Endothelial cell of umbilical vein (primary cell): Measurements from ENCODE around the gene IQSEC3. TPM values are rescaled to one million over a fixed set of nuclear protein-coding genes. Genes with fewer than 3 reads are reported as not detected.

Source experiments
- BruUV-seq: library from RNA; stranded (reverse); fragments of 400-500 nt; replicated peaks from 2 replicates; lab custom pipeline; 2021; lab: Mats Ljungman, UMichigan
- CTCF ChIA-PET: fragments of 300-600, 350-600 bp; sonication (Branson Sonifier 250); formaldehyde crosslinking; loops from one replicate; lab custom pipeline; 2021; ENCODE audit warnings: antibody characterized with exemption, inconsistent platforms; lab: Charles Lee
- POLR2A ChIA-PET: fragments of 300-600, 350-600 bp; sonication (Branson Sonifier 250); formaldehyde crosslinking; loops from one replicate; lab custom pipeline; 2021; ENCODE audit warnings: antibody characterized with exemption, inconsistent platforms; lab: Charles Lee
- DNase-seq: peaks from one replicate; pipeline ENCODE4 v3.0.0-alpha.2; 2011; ENCODE audit warnings: low read depth, low spot score
- FAIRE-seq: peaks from 2 replicates; lab custom pipeline; 2011; peaks lifted over from hg19 to GRCh38; lab: Jason Lieb, UNC
- H2AFZ ChIP-seq: 2 replicates; pipeline ENCODE4 v1.6.0; 2012; ENCODE audit warnings: low read depth, low read length, control low read depth, inconsistent platforms
- H3K27ac ChIP-seq: 2 replicates; pipeline ENCODE4 v1.5.1; 2011; ENCODE audit warnings: low read depth, mild to moderate bottlenecking, control low read depth, low read length, moderate library complexity; ENCODE audit not compliant: insufficient read depth
- H3K27me3 ChIP-seq, 2 experiments: 2 replicates each; pipeline versions ENCODE4 v1.6.0 to v1.6.1; 2011; ENCODE audit warnings: low read length in 2 of 2, mixed read lengths in 1 of 2; ENCODE audit not compliant: control insufficient read depth in 2 of 2, insufficient read depth in 2 of 2
- H3K36me3 ChIP-seq, 2 experiments: 2 replicates in 1 of 2; 3 replicates in 1 of 2; pipeline ENCODE4 v1.5.1; 2011; ENCODE audit warnings: low read length in 2 of 2, mild to moderate bottlenecking in 1 of 2, moderate library complexity in 1 of 2; ENCODE audit not compliant: control insufficient read depth in 2 of 2, insufficient read depth in 2 of 2; ENCODE audit errors: extremely low read depth in 1 of 2
- H3K4me1 ChIP-seq: 3 replicates; pipeline ENCODE4 v1.5.1; 2011; ENCODE audit warnings: mild to moderate bottlenecking, low read length; ENCODE audit not compliant: control insufficient read depth, insufficient read depth; ENCODE audit errors: extremely low read depth
- H3K4me2 ChIP-seq: 2 replicates; pipeline ENCODE4 v1.6.1; 2011; ENCODE audit warnings: low read length, control low read depth, mixed read lengths; ENCODE audit not compliant: insufficient read depth
- H3K4me3 ChIP-seq, 3 experiments: fragments of 200-600 bp in 1 of 3; sonication (generic), shearing (Covaris generic) in 1 of 3; replicated peaks in 1 of 3; 2 replicates each; pipeline ENCODE4 v1.5.1; 2011 to 2016; ENCODE audit warnings: control low read depth in 3 of 3, low read length in 3 of 3, mild to moderate bottlenecking in 2 of 3, inconsistent platforms in 1 of 3, low read depth in 1 of 3, moderate library complexity in 1 of 3; ENCODE audit not compliant: insufficient read depth in 1 of 3
- H3K79me2 ChIP-seq: 2 replicates; pipeline ENCODE4 v1.6.0; 2012; ENCODE audit warnings: low read length, inconsistent platforms; ENCODE audit not compliant: control insufficient read depth, insufficient read depth
- H3K9ac ChIP-seq: replicated peaks from 2 replicates; pipeline ENCODE3; 2011; ENCODE audit warnings: low read length, control low read depth; ENCODE audit not compliant: insufficient read depth; ENCODE audit errors: extremely low read depth
- H3K9me1 ChIP-seq: replicated peaks from 3 replicates; pipeline ENCODE4 v1.6.0; 2011; ENCODE audit warnings: mild to moderate bottlenecking, low read length; ENCODE audit not compliant: control insufficient read depth, insufficient read depth; ENCODE audit errors: extremely low read depth
- H3K9me3 ChIP-seq: replicated peaks from 2 replicates; pipeline ENCODE4 v1.5.1; 2012; ENCODE audit warnings: low read length, inconsistent platforms; ENCODE audit not compliant: control insufficient read depth, insufficient read depth
- H4K20me1 ChIP-seq: replicated peaks from 2 replicates; pipeline ENCODE3; 2011; ENCODE audit warnings: mild to moderate bottlenecking, low read length; ENCODE audit not compliant: control insufficient read depth, insufficient read depth; ENCODE audit errors: extremely low read depth
- EZH2 ChIP-seq: IDR thresholded peaks from 2 replicates; pipeline ENCODE4 v1.6.1; 2012; ENCODE audit warnings: borderline replicate concordance, low read depth, mild to moderate bottlenecking, moderate library complexity, low read length, inconsistent platforms; ENCODE audit not compliant: severe bottlenecking
- FOS ChIP-seq: IDR thresholded peaks from 2 replicates; pipeline ENCODE4 v1.6.1; 2011; ENCODE audit warnings: mild to moderate bottlenecking, low read length, moderate library complexity, borderline replicate concordance; ENCODE audit not compliant: insufficient read depth
- GATA2 ChIP-seq: IDR thresholded peaks from 2 replicates; pipeline ENCODE4 v1.7.0; 2011; ENCODE audit warnings: low read depth, mild to moderate bottlenecking, moderate library complexity, mixed read lengths, low read length; ENCODE audit not compliant: insufficient read length, insufficient read depth
- JUN ChIP-seq: IDR thresholded peaks from 2 replicates; pipeline ENCODE4 v1.6.1; 2011; ENCODE audit warnings: borderline replicate concordance, low read depth; ENCODE audit not compliant: insufficient read length, insufficient read depth
- MYC ChIP-seq: IDR thresholded peaks from one replicate; pipeline ENCODE4 v1.6.1; 2011; ENCODE audit warnings: mild to moderate bottlenecking, low read depth, low read length
- POLR2A ChIP-seq: IDR thresholded peaks from 2 replicates; pipeline ENCODE4 v1.6.1; 2012; ENCODE audit warnings: low read depth, mild to moderate bottlenecking, control low read depth, low read length
- POLR2AphosphoS5 ChIP-seq: IDR thresholded peaks from 2 replicates; pipeline ENCODE4 v1.6.1; 2012; ENCODE audit warnings: low read depth, mild to moderate bottlenecking, control low read depth, low read length, moderate library complexity; ENCODE audit not compliant: insufficient read depth
- dilution Hi-C: fragments of 300-500 bp; cut with MboI; formaldehyde crosslinking; loops from one replicate; pipeline ENCODE4 v1.15.0; 2019; ENCODE audit warnings: low sequenced_read_pairs; ENCODE audit not compliant: extremely low pct_ligation_motif_present
- intact Hi-C: fragments of 100-400 bp; cut with micrococcal nuclease; formaldehyde crosslinking; loops from one replicate; pipeline ENCODE4 v1.10.0; 2022
- polyA plus RNA-seq, 4 experiments: library from polyadenylated mRNA; depleted of rRNA in 3 of 4; stranded (reverse) in 3 of 4; unstranded in 1 of 4; fragments of >200 nt; gene quantifications; 2 replicates each; pipeline versions ENCODE4 v1.2.1 to v1.2.3, GENCODE V29; 2011 to 2012; ENCODE audit warnings: missing spikeins in 1 of 4
- total RNA-seq: library from RNA; stranded (reverse); gene quantifications from 2 replicates; pipeline ENCODE4 v1.2.3, GENCODE V29; 2021
- TF ChIP-seq, protein P1 (sequence below): IDR thresholded peaks from 2 replicates; pipeline ENCODE4 v1.6.1; 2011; ENCODE audit not compliant: insufficient read depth, insufficient read length
- TF ChIP-seq, protein P2 (sequence below), 2 donors: IDR thresholded peaks; 1 replicate in 1 of 2; 2 replicates in 1 of 2; pipeline ENCODE4 v1.5.1; 2011; ENCODE audit warnings: low read length in 2 of 2, mild to moderate bottlenecking in 2 of 2, moderate library complexity in 2 of 2, control low read depth in 1 of 2, inconsistent platforms in 1 of 2, low read depth in 1 of 2; ENCODE audit not compliant: insufficient read depth in 1 of 2; ENCODE audit errors: extremely low read depth in 1 of 2

Gene IQSEC3
- total and polyA plus RNA-seq, 2 donors (not counting 3 experiments of a cell fraction or from before 2014, with no cell fraction given), result not detected

DNA sequence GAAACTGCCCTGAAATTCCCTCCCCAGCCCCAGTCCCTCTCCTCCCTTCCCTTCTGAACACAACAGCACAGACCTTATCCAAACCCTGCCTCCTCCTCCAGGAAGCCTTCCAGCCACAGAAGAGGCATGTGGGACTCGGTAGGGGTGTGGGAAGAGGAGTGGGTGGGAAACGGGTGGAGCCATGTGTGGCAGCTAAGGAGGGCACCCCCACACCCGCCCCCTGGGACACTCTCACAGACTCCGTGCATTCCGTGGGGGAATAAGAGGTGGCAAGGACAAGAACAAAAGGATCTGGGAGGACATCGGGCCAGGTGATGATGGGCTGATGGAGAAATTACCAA lies 123.0 kb downstream of the IQSEC3 start:
- Histone ChIP-seq H3K4me2 (no peak overlapping the region), H3K9me1 (no peaks in the 10 kb centered on the region), H3K9me3 (no peaks in the 10 kb centered on the region), H3K27me3 (no peaks in the 10 kb centered on the region), H3K4me1 (peaks cover 2% of the 10 kb centered on the region), H2AFZ (no peak overlapping the region), H3K36me3 (no peaks in the 10 kb centered on the region), H3K9ac (no peak overlapping the region), H3K79me2 (no peaks in the 10 kb centered on the region), H3K4me3 (no peak overlapping the region), H4K20me1 (no peaks in the 10 kb centered on the region), H3K27ac (no peak overlapping the region)
- POLR2A ChIA-PET, result no interaction called here
- dilution Hi-C loops (no loop called here), intact Hi-C loops (no loop called here)
- TF ChIP-seq POLR2AphosphoS5 (no peak), JUN (no peak), POLR2A (no peak), GATA2 (no peak), EZH2 (no peak), FOS (no peak), MYC (no peak)
- TF ChIP-seq, protein P1, sequence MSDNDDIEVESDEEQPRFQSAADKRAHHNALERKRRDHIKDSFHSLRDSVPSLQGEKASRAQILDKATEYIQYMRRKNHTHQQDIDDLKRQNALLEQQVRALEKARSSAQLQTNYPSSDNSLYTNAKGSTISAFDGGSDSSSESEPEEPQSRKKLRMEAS, result no peak
- TF ChIP-seq, protein P2, sequence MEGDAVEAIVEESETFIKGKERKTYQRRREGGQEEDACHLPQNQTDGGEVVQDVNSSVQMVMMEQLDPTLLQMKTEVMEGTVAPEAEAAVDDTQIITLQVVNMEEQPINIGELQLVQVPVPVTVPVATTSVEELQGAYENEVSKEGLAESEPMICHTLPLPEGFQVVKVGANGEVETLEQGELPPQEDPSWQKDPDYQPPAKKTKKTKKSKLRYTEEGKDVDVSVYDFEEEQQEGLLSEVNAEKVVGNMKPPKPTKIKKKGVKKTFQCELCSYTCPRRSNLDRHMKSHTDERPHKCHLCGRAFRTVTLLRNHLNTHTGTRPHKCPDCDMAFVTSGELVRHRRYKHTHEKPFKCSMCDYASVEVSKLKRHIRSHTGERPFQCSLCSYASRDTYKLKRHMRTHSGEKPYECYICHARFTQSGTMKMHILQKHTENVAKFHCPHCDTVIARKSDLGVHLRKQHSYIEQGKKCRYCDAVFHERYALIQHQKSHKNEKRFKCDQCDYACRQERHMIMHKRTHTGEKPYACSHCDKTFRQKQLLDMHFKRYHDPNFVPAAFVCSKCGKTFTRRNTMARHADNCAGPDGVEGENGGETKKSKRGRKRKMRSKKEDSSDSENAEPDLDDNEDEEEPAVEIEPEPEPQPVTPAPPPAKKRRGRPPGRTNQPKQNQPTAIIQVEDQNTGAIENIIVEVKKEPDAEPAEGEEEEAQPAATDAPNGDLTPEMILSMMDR (IDR thresholded peaks at IDR 0.05; ENCODE audit: extremely low read depth in 1 of 2, insufficient read depth in 1 of 2, low read depth in 1 of 2, low read length in 2 of 2), result no peak
- BruUV-seq, result no TSS peak
- no peak for FAIRE-seq
- CTCF ChIA-PET, result interaction anchor here (0.8 to 1.5 kb wide), 3 partner anchors 9 to 21 kb away, joined by 3 read pairs; no protein-coding TSS in a partner anchor
- no peak for DNase-seq
